ENCODE measurements around the gene SHB. TPM values are rescaled to one million over a fixed set of nuclear protein-coding genes. Genes with fewer than 3 reads are reported as not detected.

SHB gene
- total RNA-seq, 2 donors from 2014 or later: 33.9 to 39.9 TPM

DNA sequence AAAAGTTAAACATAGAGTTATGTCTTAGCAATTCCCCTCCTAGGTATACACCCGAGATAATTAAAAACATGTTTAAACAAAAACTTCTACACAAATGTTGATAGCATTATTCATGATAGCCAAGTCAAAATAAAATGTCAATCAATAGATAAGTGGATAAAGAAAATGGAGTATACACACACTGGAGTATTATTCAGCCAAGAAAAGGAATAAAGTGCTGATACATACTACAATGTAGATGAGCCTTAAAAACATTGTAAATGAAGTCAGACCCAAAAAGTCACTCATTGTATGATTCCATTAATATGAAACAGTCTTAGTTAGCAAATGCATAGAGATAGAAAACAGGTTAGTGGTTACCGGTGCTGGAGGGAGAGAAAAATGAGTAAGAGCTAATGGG lies 34.3 kb upstream of the SHB start:
- Histone ChIP-seq H3K4me3 (no peak overlapping the region), H3K27ac (no peak overlapping the region), H3K4me1 (peaks cover 0 to 10% of the 10 kb centered on the region in 2 donors), H3K36me3 (no peaks in the 10 kb centered on the region), H3K9me3 (no peaks in the 10 kb centered on the region), H3K27me3 (no peaks in the 10 kb centered on the region)
- no peak for DNase-seq (ENCODE audit: low spot score)
- TF ChIP-seq, protein P1, sequence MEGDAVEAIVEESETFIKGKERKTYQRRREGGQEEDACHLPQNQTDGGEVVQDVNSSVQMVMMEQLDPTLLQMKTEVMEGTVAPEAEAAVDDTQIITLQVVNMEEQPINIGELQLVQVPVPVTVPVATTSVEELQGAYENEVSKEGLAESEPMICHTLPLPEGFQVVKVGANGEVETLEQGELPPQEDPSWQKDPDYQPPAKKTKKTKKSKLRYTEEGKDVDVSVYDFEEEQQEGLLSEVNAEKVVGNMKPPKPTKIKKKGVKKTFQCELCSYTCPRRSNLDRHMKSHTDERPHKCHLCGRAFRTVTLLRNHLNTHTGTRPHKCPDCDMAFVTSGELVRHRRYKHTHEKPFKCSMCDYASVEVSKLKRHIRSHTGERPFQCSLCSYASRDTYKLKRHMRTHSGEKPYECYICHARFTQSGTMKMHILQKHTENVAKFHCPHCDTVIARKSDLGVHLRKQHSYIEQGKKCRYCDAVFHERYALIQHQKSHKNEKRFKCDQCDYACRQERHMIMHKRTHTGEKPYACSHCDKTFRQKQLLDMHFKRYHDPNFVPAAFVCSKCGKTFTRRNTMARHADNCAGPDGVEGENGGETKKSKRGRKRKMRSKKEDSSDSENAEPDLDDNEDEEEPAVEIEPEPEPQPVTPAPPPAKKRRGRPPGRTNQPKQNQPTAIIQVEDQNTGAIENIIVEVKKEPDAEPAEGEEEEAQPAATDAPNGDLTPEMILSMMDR (IDR thresholded peaks at IDR 0.05): no peak

DNA sequence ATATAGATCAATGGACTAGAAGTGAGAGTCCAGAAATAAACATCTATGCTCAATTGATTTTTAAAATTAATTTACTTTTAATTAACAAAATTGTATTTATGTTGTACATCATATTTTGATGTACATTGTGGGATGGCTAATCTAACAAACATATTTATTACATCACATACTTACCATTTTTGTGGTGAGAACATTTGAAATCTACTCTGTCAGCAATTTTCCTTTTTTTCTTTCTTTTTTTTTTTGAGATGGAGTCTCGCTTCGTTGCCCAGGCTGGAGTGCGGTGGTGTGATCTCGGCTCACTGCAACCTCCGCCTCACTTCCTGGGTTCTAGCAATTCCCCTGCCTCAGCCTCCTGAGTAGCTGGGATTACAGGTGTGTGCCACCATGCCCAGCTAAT lies 32.4 kb upstream of the SHB start:
- H3K36me3 ChIP-seq: no peaks in the 10 kb centered on the region
- DNase-seq (ENCODE audit: low spot score): no peak

DNA sequence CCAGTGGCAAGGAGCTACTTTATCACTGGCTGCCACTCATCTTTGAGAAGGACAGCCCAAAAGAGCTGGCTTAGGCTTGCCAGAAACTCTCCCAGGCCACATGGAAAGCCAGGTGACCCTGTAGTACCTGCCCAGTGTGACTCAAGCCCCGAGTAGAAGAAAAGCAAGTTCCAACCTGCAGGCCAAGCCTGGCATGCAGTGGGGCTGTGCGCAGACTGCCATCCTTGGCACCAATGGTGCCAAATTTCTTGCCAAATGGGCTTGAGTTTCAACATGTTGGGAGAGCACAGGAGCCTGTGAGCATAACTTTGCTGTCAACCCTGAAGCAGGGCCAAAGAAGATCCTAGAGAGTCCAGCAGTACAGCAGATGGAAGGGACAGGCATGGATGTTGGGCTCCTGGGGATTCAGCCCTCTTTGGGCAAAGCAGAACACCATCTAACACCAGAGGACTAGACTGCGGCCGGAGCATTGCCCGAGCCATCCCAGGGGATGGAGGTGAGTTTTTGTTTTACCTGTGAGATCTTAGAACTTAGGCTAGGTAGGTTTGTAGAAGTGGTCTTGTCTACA lies 27.3 kb upstream of the SHB start:
- no peaks in the 10 kb centered on the region for H3K9me3 ChIP-seq
- DNase-seq (ENCODE audit: low spot score): peak; percentile 34
- no peaks in the 10 kb centered on the region for H3K27me3 ChIP-seq

More for the DNA sequence above, 32.4 kb upstream of the SHB start:
- H3K4me3 ChIP-seq: no peak overlapping the region
- H3K27ac ChIP-seq: no peak overlapping the region
- no peaks in the 10 kb centered on the region for H3K9me3 ChIP-seq
- no peaks in the 10 kb centered on the region for H3K27me3 ChIP-seq
- H3K4me1 ChIP-seq: no peaks in the 10 kb centered on the region
- TF ChIP-seq, protein P1 (IDR thresholded peaks at IDR 0.05): no peak

DNA sequence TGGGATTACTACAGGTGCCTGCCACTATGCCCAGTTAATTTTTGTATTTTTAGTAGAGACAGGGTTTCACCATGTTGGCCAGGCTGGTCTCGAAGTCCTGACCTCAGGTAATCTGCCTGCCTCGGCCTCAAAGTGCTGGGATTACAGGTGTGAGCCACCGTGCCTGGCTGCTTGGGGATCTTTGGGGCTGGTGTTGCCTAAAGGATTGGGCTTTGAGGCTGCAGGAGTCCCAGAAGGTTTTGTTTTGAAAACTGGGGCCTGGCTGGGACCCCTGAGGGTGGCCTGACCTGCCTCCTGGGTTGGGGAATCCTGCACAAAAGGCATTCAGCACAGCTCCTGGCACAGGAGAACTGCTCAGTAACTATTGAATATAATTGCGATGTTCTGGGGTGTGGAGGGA lies 25.1 kb upstream of the SHB start:
- peak; percentile 52 for DNase-seq (ENCODE audit: low spot score)
- Histone ChIP-seq H3K36me3 (no peaks in the 10 kb centered on the region), H3K4me1 (no peaks in the 10 kb centered on the region), H3K4me3 (no peak overlapping the region), H3K27me3 (no peaks in the 10 kb centered on the region), H3K9me3 (no peaks in the 10 kb centered on the region), H3K27ac (no peak overlapping the region)
- TF ChIP-seq, protein P1 (IDR thresholded peaks at IDR 0.05): no peak

More for the DNA sequence above, 27.3 kb upstream of the SHB start:
- Histone ChIP-seq H3K4me3 (no peak overlapping the region), H3K27ac (no peak overlapping the region), H3K4me1 (no peaks in the 10 kb centered on the region), H3K36me3 (no peaks in the 10 kb centered on the region)
- TF ChIP-seq, protein P1 (IDR thresholded peaks at IDR 0.05): no peak

DNA sequence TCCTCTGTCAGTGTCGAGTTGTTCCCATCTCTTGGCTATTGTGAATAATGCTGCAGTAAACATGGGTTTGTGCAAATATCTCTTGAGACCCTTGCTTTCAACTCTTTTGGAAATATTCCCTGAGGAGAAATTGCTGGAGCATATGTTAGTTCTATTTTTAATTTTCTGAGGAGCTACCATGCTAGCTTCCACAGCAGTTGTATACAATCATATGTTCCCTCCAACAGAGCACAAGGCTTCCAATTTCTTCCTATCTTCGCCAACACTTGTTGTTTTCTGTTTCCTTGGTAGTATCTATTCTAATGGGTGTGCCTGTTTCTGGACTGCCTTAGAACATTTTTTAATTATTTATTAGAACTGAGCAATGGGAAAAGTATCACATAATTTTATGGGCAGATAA lies 23.6 kb upstream of the SHB start:
- TF ChIP-seq, protein P1 (IDR thresholded peaks at IDR 0.05): no peak

DNA sequence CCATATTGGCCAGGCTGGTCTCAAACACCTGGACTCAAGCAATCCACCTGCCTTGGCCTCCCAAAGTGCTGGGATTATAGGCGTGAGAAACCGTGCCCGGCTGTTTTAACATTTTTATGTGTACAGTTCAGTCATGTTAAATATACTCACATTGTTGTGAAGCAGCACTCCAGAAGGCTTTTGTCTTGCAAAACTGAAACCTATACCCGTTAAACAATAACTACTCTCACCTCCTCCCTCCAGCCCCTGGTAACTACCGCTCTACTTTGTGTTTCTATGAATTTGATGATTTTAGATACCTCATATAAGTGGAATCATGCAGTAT lies 23.1 kb upstream of the SHB start:
- peaks cover 0 to 3% of the 10 kb centered on the region in 2 donors for H3K4me1 ChIP-seq
- H3K4me3 ChIP-seq: no peak overlapping the region
- H3K9me3 ChIP-seq: no peaks in the 10 kb centered on the region
- DNase-seq (ENCODE audit: low spot score): no peak
- H3K27ac ChIP-seq: no peak overlapping the region
- TF ChIP-seq, protein P1 (IDR thresholded peaks at IDR 0.05): no peak
- no peaks in the 10 kb centered on the region for H3K27me3 ChIP-seq
- H3K36me3 ChIP-seq: no peaks in the 10 kb centered on the region

More for the DNA sequence above, 23.6 kb upstream of the SHB start:
- Histone ChIP-seq H3K27ac (no peak overlapping the region), H3K27me3 (no peaks in the 10 kb centered on the region), H3K4me3 (no peak overlapping the region), H3K36me3 (no peaks in the 10 kb centered on the region), H3K4me1 (peaks cover 0 to 3% of the 10 kb centered on the region in 2 donors), H3K9me3 (no peaks in the 10 kb centered on the region)
- no peak for DNase-seq (ENCODE audit: low spot score)
